Tibial artery (tissue), 4 donors: ENCODE results near the gene LMF1.

Source experiments
- DNase-seq, 2 donors: peaks; one replicate each; pipeline ENCODE4 v3.0.0-alpha.2; 2019
- H3K27ac ChIP-seq, 2 donors: fragments of 200-600 bp; sonication (generic) in 1 of 2; 1 replicate in 1 of 2; 2 replicates in 1 of 2; pipeline ENCODE4 v1.5.1; 2018 to 2019; ENCODE audit warnings: mild to moderate bottlenecking in 1 of 2
- H3K27me3 ChIP-seq, 2 donors: fragments of 200-600 bp; sonication (generic) in 1 of 2; one replicate each; pipeline versions ENCODE4 v1.5.1 to v1.6.0; 2016 to 2019
- H3K36me3 ChIP-seq, 3 donors: fragments of 200-600 bp; sonication (generic) in 2 of 3; one replicate each; pipeline ENCODE4 v1.5.1; 2016 to 2019; ENCODE audit warnings: mild to moderate bottlenecking in 2 of 3
- H3K4me1 ChIP-seq, 4 donors: fragments of 200-600 bp; sonication (generic) in 2 of 4; 1 replicate in 3 of 4; 2 replicates in 1 of 4; pipeline ENCODE4 v1.5.1; 2016 to 2019
- H3K4me3 ChIP-seq, 2 donors: fragments of 200-600 bp; sonication (generic) in 1 of 2; 1 replicate in 1 of 2; 2 replicates in 1 of 2; pipeline ENCODE4 v1.5.1; 2018 to 2019; ENCODE audit warnings: mild to moderate bottlenecking in 2 of 2
- H3K9me3 ChIP-seq, 3 donors: fragments of 200-600 bp; sonication (generic) in 1 of 3; one replicate each; pipeline ENCODE4 v1.5.1; 2016 to 2019
- CTCF ChIP-seq, 2 experiments: fragments of 200-600 bp in 1 of 2; fragments of 450-650 bp in 1 of 2; IDR thresholded peaks; one replicate each; pipeline ENCODE4 v1.5.1; 2017 to 2019; ENCODE audit warnings: antibody characterized with exemption in 2 of 2, mild to moderate bottlenecking in 1 of 2, moderate library complexity in 1 of 2
- intact Hi-C: fragments of 100-400 bp; cut with DNase I; formaldehyde crosslinking; loops from one replicate; pipeline ENCODE4 v1.15.0; 2023; ENCODE audit warnings: low total_unique reads

The LMF1 gene

DNA sequence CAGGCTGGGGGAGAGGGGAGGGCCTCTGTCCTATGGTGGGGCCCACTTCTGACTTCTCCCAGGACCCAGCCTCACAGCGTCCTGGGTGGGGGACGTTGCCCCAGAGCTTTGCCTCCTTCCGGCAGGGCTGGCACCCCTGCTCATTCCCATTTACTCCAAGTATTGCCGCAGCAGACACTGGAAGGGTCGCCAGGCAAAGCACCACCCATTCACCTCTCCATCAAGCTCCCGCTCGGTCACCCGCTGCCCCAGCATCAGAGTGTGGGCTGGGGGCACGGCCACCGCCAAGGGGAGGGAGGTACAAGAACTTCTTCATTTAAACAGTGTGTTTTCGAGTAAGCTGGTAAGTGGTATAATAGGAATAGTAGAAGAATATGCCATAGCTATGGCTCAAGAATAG is 117.5 kb downstream of the LMF1 start:
- DNase-seq: no peak
- H3K4me1 ChIP-seq: no peaks in the 10 kb centered on the region
- H3K36me3 ChIP-seq: peaks cover 0 to 15% (median 0%) of the 10 kb centered on the region in 3 donors
- no peaks in the 10 kb centered on the region for H3K9me3 ChIP-seq
- intact Hi-C loops: no loop called here
- H3K4me3 ChIP-seq: no peak overlapping the region
- H3K27ac ChIP-seq: no peak overlapping the region
- TF ChIP-seq CTCF (IDR thresholded peaks at IDR 0.05): no peak
- no peaks in the 10 kb centered on the region for H3K27me3 ChIP-seq

DNA sequence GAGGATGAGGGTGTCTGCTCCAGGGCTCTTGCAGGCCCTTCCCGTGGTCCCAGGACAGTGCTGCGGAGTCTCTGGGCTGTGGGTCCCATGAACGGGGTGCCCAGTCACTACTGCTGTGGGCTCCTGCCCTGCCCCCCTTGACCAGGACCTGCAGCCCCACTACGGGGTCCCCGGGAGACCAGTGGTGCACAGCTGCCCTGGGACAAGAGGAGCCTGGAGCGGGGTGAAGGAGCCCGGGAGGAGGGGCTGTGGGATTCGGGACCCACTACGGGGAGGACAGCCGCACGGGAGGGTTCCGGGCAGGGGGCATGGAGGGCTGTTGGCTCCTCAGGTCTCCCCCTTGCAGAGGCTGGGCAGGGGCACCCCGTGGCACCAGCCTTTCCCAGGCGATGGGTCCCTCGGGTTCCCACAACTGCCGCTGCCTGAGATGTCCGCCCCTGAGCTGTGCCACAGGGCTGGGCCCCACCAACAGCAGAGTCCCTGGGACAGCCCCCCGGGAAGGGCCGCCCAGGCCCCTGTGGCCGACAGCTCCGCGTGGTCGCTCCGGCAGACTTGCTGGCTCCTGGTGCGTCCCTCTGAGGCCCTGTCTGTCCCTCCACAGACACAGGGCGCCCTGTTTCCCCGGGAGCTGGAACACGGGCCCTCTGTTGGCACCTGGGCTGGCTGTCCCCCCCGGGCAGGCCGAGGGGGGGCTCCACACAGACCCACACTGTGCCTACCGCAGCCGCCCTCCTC is 118.2 kb downstream of the LMF1 start:
- Histone ChIP-seq H3K4me3 (no peak overlapping the region), H3K27ac (no peak overlapping the region), H3K4me1 (no peaks in the 10 kb centered on the region), H3K27me3 (no peaks in the 10 kb centered on the region), H3K36me3 (peaks cover 0 to 15% (median 0%) of the 10 kb centered on the region in 3 donors), H3K9me3 (no peaks in the 10 kb centered on the region)
- no peak for TF ChIP-seq CTCF (IDR thresholded peaks at IDR 0.05)
- no peak for DNase-seq
- intact Hi-C loops: no loop called here

GRCh38 chr16:851871-852270 is 118.9 kb downstream of the LMF1 start:
- no peak overlapping the region for H3K27ac ChIP-seq
- no peak for TF ChIP-seq CTCF (IDR thresholded peaks at IDR 0.05)
- DNase-seq: no peak
- H3K4me1 ChIP-seq: no peaks in the 10 kb centered on the region
- intact Hi-C loops: no loop called here
- H3K27me3 ChIP-seq: no peaks in the 10 kb centered on the region
- H3K9me3 ChIP-seq: no peaks in the 10 kb centered on the region
- no peak overlapping the region for H3K4me3 ChIP-seq
- peaks cover 0 to 15% (median 0%) of the 10 kb centered on the region in 3 donors for H3K36me3 ChIP-seq

GRCh38 chr16:851209-851810 is 119.5 kb downstream of the LMF1 start:
- H3K9me3 ChIP-seq: no peaks in the 10 kb centered on the region

DNA sequence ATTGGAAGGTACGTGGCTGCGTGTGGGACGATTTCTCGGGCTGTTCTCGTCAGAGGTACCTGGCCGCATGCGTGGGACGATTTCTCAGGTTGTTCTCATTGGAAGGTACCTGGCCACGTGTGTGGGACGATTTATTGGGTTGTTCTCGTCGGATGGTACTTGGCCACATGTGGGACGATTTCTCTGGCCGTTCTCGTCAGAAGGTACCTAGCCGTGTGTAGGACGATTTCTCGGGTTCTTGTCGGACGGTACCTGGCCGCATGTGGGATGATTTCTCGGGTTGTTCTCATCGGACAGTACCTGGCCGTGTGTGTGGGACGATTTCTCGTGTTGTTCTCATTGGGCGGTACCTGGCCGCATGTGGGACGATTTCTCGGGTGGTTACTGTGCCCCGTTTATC is 120.1 kb downstream of the LMF1 start:
- no peaks in the 10 kb centered on the region for H3K4me1 ChIP-seq
- no peaks in the 10 kb centered on the region for H3K27me3 ChIP-seq
- H3K4me3 ChIP-seq: no peak overlapping the region
- no peaks in the 10 kb centered on the region for H3K9me3 ChIP-seq
- DNase-seq: no peak
- H3K36me3 ChIP-seq: peaks cover 0 to 15% (median 0%) of the 10 kb centered on the region in 3 donors
- H3K27ac ChIP-seq: no peak overlapping the region
- TF ChIP-seq CTCF (IDR thresholded peaks at IDR 0.05): no peak
- intact Hi-C loops: no loop called here

More at GRCh38 chr16:851209-851810, 119.5 kb downstream of the LMF1 start:
- H3K27ac ChIP-seq: no peak overlapping the region
- H3K4me3 ChIP-seq: no peak overlapping the region
- intact Hi-C loops: no loop called here
- peaks cover 0 to 15% (median 0%) of the 10 kb centered on the region in 3 donors for H3K36me3 ChIP-seq
- H3K4me1 ChIP-seq: no peaks in the 10 kb centered on the region
- TF ChIP-seq CTCF (IDR thresholded peaks at IDR 0.05): no peak
- H3K27me3 ChIP-seq: no peaks in the 10 kb centered on the region
- DNase-seq: no peak
